ENCODE measurements around the gene FBXL16.

- TF ChIP-seq CTCF (IDR thresholded peaks at IDR 0.05) (no peak), POLR2A (IDR thresholded peaks at IDR 0.05) (no peak)
Measured at GRCh38 chr16:724188-725040, 18.8 kb upstream of the FBXL16 start.
